GM06990 (cell line): Measurements from ENCODE around the gene PTK7.

Experiments used
- DNase-seq: peaks from one replicate; pipeline ENCODE4 v3.0.0-alpha.2; 2011; ENCODE audit not compliant: insufficient read length; ENCODE audit errors: extremely low read depth
- H3K27me3 ChIP-seq: replicated peaks from 2 replicates; pipeline ENCODE4 v1.6.0; 2011; ENCODE audit warnings: low read length; ENCODE audit not compliant: control insufficient read depth, insufficient read depth
- H3K36me3 ChIP-seq: 2 replicates; pipeline ENCODE4 v1.5.1; 2011; ENCODE audit warnings: low read length; ENCODE audit not compliant: control insufficient read depth, insufficient read depth
- H3K4me3 ChIP-seq: replicated peaks from 2 replicates; pipeline ENCODE4 v1.5.1; 2011; ENCODE audit warnings: low read depth, mild to moderate bottlenecking, control low read depth, low read length
- TF ChIP-seq, protein P1 (sequence below): IDR thresholded peaks from 2 replicates; pipeline ENCODE4 v1.5.1; 2011; ENCODE audit warnings: low read length, control low read depth, mild to moderate bottlenecking, inconsistent platforms; ENCODE audit not compliant: insufficient read depth, poor library complexity, severe bottlenecking

PTK7 gene

DNA sequence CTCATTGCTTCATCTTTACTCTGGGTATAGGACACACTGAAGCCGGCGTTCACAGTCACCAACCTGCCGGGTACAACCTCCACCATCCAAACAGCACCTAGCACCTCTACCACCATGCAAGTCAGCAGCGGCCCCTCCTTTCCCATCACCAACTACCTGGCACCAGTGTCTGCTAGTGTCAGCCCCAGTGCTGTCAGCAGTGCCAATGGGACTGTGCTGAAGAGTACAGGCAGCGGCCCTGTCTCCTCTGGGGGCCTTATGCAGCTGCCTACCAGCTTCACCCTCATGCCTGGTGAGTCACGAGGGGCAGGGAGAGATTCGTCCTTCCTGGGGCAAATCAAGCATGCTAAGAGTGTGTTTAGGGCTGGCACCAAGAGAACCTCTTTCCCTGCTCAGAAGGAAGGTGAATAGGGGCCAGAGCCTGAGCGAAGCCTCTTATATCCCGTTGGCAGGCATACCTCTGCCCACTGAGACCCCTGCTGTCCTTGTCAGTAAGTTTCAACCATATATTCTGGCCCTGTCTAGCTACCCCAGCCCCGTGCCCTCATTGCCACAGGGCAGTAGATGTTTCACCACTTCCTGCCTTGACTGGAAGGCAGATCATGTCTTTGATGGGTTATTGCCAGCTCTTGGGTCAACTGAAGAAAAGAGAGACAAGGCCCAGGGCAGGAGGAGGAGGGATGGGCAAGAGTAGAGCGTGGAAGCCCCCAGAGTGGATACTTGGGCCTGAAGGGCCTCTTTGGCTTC is 99.7 kb downstream of the PTK7 start:
- DNase-seq, result no peak
- TF ChIP-seq, protein P1, sequence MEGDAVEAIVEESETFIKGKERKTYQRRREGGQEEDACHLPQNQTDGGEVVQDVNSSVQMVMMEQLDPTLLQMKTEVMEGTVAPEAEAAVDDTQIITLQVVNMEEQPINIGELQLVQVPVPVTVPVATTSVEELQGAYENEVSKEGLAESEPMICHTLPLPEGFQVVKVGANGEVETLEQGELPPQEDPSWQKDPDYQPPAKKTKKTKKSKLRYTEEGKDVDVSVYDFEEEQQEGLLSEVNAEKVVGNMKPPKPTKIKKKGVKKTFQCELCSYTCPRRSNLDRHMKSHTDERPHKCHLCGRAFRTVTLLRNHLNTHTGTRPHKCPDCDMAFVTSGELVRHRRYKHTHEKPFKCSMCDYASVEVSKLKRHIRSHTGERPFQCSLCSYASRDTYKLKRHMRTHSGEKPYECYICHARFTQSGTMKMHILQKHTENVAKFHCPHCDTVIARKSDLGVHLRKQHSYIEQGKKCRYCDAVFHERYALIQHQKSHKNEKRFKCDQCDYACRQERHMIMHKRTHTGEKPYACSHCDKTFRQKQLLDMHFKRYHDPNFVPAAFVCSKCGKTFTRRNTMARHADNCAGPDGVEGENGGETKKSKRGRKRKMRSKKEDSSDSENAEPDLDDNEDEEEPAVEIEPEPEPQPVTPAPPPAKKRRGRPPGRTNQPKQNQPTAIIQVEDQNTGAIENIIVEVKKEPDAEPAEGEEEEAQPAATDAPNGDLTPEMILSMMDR, result no peak
- H3K36me3 ChIP-seq, result peaks cover 28% of the 10 kb centered on the region
- H3K4me3 ChIP-seq, result no peak overlapping the region
- no peaks in the 10 kb centered on the region for H3K27me3 ChIP-seq

DNA sequence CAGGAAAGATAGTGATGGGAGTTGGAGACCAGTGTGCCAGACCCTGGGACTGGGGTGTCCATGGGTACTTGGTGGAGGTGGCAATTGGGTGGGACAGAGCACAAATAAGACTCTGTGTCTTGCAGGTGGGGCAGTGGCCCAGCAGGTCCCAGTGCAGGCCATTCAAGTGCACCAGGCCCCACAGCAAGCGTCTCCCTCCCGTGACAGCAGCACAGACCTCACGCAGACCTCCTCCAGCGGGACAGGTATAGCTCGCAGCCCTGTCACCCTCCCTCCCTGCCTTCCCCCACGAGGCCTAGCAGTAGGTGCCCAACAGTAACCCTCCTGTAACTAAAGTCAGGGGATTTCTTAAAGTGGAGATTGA is 100.3 kb downstream of the PTK7 start:
- Histone ChIP-seq H3K27me3 (no peaks in the 10 kb centered on the region), H3K4me3 (no peak overlapping the region), H3K36me3 (peaks cover 30% of the 10 kb centered on the region)
- TF ChIP-seq, protein P1, result no peak
- DNase-seq, result no peak

DNA sequence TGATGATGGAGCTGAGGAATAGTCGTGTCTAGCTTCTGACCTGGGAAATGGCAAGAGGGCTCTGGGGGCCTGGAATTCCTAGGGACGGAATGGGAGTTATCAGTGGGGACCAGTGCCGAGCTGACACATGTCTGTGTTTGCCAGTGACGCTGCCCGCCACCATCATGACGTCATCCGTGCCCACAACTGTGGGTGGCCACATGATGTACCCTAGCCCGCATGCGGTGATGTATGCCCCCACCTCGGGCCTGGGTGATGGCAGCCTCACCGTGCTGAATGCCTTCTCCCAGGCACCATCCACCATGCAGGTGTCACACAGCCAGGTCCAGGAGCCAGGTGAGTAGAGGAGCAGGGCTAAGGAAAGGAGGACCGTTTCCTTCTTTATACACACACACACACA is 102.0 kb downstream of the PTK7 start:
- no peak for DNase-seq
- Histone ChIP-seq H3K27me3 (no peaks in the 10 kb centered on the region), H3K36me3 (peaks cover 30% of the 10 kb centered on the region), H3K4me3 (no peak overlapping the region)
- TF ChIP-seq, protein P1, result no peak

DNA sequence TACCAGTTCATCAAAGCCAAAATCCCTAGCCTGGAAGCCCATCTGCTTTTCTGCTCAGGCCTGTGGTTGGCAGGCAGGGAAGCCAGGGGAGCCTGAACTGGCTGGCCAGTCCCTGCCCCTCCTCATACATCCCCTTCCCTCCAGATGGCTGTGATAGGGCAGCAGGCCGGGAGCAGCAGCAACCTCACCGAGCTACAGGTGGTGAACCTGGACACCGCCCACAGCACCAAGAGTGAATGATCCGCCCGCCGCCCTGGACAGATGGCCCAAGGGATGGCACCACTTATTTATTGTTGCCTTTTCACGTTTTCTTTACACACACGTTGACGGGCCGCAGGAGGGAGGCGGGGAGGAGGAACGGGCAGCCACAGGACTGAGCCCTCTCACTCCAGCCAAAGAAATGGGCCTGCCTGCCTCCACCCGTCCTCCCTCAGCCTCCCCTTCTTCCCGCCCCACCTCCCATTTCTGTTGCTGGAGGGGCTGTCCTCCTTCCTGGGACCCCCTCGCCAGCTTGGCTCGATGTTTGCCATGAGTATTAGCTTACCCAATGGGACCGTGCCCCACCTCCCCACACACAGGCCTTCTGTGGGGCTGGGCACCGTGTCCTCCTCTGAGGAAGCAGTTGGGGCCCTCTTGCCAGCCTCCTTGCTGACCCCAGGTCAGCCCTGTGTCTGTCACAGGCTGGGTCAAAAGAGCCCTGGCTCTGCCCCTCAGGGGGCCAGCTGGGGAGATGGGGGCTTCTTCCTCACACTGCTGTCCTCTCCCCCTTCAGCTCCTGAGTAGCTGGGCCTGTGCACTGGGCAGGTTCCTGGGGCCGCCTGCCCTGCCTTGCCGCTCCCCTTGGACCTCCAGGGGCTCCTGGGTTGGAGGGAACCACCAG is 103.1 kb downstream of the PTK7 start:
- Histone ChIP-seq H3K4me3 (no peak overlapping the region), H3K36me3 (peaks cover 28% of the 10 kb centered on the region), H3K27me3 (no peaks in the 10 kb centered on the region)
- DNase-seq, result no peak
- TF ChIP-seq, protein P1, result no peak

DNA sequence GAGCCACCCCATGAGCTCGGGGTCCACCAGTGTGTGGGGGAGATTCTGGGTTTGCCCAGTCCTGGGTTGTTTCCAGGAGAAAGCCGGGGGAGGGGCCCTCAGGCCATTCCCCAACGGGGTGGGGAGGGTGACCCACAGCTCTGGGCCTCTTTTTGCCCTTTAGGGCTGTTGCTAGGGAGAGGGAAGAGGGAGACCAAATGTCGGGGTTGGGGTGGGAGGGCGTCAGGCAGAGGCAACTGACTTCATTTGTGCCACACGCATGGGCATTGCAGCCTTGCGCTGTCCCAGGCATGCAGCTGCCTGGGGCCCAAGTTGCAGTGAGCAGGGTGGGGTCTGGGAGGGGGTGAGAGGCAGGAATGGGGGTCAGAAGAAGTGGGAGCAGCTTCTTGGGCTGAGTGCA is 103.9 kb downstream of the PTK7 start:
- TF ChIP-seq, protein P1, result no peak
- Histone ChIP-seq H3K27me3 (no peaks in the 10 kb centered on the region), H3K36me3 (peaks cover 31% of the 10 kb centered on the region), H3K4me3 (no peak overlapping the region)
- no peak for DNase-seq
